GM12878 (cell line): ENCODE measurements around the gene TRIP4. TPM values are rescaled to one million over a fixed set of nuclear protein-coding genes. Genes with fewer than 3 reads are reported as not detected.

Experiments
- CHD2 ChIP-seq: IDR thresholded peaks from 2 replicates; pipeline ENCODE4 v1.6.1; 2011; ENCODE audit warnings: low read depth, low read length, improper control_type of control experiment, borderline replicate concordance
- CHD4 ChIP-seq: fragments of 200-600 bp; sonication (generic); IDR thresholded peaks from 2 replicates; pipeline ENCODE4 v1.6.1; 2016; ENCODE audit warnings: mild to moderate bottlenecking
- CTCF ChIP-seq, 3 experiments: IDR thresholded peaks in 2 of 3; conservative IDR thresholded peaks in 1 of 3; 2 replicates each; pipeline ENCODE4 v1.5.1; 2011; ENCODE audit warnings: low read depth in 3 of 3, low read length in 3 of 3, mild to moderate bottlenecking in 3 of 3, control low read depth in 2 of 3, moderate library complexity in 2 of 3, inconsistent platforms in 1 of 3, mixed read lengths in 1 of 3; ENCODE audit not compliant: control insufficient read depth in 2 of 3, insufficient read depth in 1 of 3; ENCODE audit errors: extremely low read depth in 1 of 3
- CUX1 ChIP-seq: IDR thresholded peaks from 2 replicates; pipeline ENCODE4 v1.6.1; 2012; ENCODE audit warnings: improper control_type of control experiment, low read depth, low read length; ENCODE audit not compliant: insufficient replicate concordance
- E2F8 ChIP-seq: fragments of 450-650 bp; IDR thresholded peaks from 2 replicates; pipeline ENCODE4 v1.6.1; 2018; ENCODE audit warnings: mild to moderate bottlenecking, low read depth, moderate library complexity; ENCODE audit not compliant: partially characterized antibody
- JUND ChIP-seq: IDR thresholded peaks from 2 replicates; pipeline ENCODE4 v1.6.1; 2012; ENCODE audit warnings: low read depth, mild to moderate bottlenecking, low read length, improper control_type of control experiment, moderate library complexity
- LARP7 ChIP-seq: fragments of 450-650 bp; IDR thresholded peaks from 2 replicates; pipeline ENCODE4 v1.6.1; 2017; ENCODE audit warnings: mild to moderate bottlenecking
- NR2C1 ChIP-seq: fragments of 450-650 bp; IDR thresholded peaks from 2 replicates; pipeline ENCODE4 v1.6.1; 2017; ENCODE audit warnings: antibody characterized with exemption, mild to moderate bottlenecking, moderate library complexity
- PML ChIP-seq: IDR thresholded peaks from 2 replicates; pipeline ENCODE4 v1.6.1; 2012; ENCODE audit warnings: low read length, inconsistent platforms
- RAD51 ChIP-seq: fragments of 450-650 bp; IDR thresholded peaks from 2 replicates; pipeline ENCODE4 v1.6.1; 2016; ENCODE audit warnings: moderate library complexity, mild to moderate bottlenecking, inconsistent platforms
- RBBP5 ChIP-seq: fragments of 200-600 bp; sonication (generic); conservative IDR thresholded peaks from 2 replicates; pipeline ENCODE4 v1.6.1; 2016
- SIN3A ChIP-seq: IDR thresholded peaks from 2 replicates; pipeline ENCODE4 v1.6.1; 2012; ENCODE audit warnings: low read depth, low read length, improper control_type of control experiment
- SMAD5 ChIP-seq: IDR thresholded peaks from 2 replicates; pipeline ENCODE4 v1.6.1; 2016; ENCODE audit warnings: antibody characterized with exemption, low read depth
- TAF1 ChIP-seq: IDR thresholded peaks from 2 replicates; pipeline ENCODE4 v1.6.1; 2011; ENCODE audit warnings: mild to moderate bottlenecking, low read depth, low read length, borderline replicate concordance
- ZBTB40 ChIP-seq: fragments of 450-650 bp; IDR thresholded peaks from 2 replicates; pipeline ENCODE4 v1.6.1; 2016; ENCODE audit warnings: mild to moderate bottlenecking, moderate library complexity, borderline replicate concordance
- ZSCAN29 ChIP-seq: fragments of 450-650 bp; IDR thresholded peaks from 2 replicates; pipeline ENCODE4 v1.6.1; 2017; ENCODE audit warnings: mild to moderate bottlenecking, moderate library complexity
- polyA plus RNA-seq, 11 experiments: library from polyadenylated mRNA; depleted of rRNA in 4 of 11; unstranded in 6 of 11; stranded (reverse) in 5 of 11; fragments of >200 nt; fragmentation: Nextera tagmentation in 4 of 11; fragmentation: Illumina TruSeq in 1 of 11; extraction: Ambion mirVana in 4 of 11; extraction: Trizol in 1 of 11; gene quantifications; 1 replicate in 1 of 11; 2 replicates in 10 of 11; pipeline versions ENCODE4 v1.2.1 to v1.2.3, GENCODE V29; 2011 to 2016; ENCODE audit warnings: inconsistent platforms in 2 of 11, missing spikeins in 2 of 11, low read depth in 1 of 11
- total RNA-seq, 4 experiments: library from RNA; depleted of rRNA in 3 of 4; stranded (reverse); fragments of >200 nt in 3 of 4; fragmentation: Illumina TruSeq in 1 of 4; extraction: Trizol in 1 of 4; gene quantifications; 2 replicates each; pipeline versions ENCODE4 v1.2.1 to v1.2.3, GENCODE V29; 2013 to 2021

Gene TRIP4
- total and polyA plus RNA-seq, 10 of the 15 experiments (the other 5 are each of a cell fraction or from before 2014, with no cell fraction given) = 6.4 to 24.5 (median 20.0) TPM

- peak; percentile 91 for TF ChIP-seq CUX1
- TF ChIP-seq PML = no peak
- TF ChIP-seq CHD4 = no peak
- TF ChIP-seq ZBTB40 = no peak
- no peak for TF ChIP-seq RBBP5
- TF ChIP-seq TAF1 = no peak
- no peak for TF ChIP-seq CHD2
- TF ChIP-seq RAD51 = no peak
- no peak for TF ChIP-seq ZSCAN29
- TF ChIP-seq JUND = no peak
- TF ChIP-seq SIN3A = no peak
- TF ChIP-seq SMAD5 = no peak
- no peak for TF ChIP-seq E2F8
- TF ChIP-seq NR2C1 = no peak
- TF ChIP-seq LARP7 = no peak
- no peak for TF ChIP-seq CTCF (IDR thresholded peaks at IDR 0.05 in 2 of 3, conservative IDR thresholded peaks at IDR 0.05 in 1 of 3; ENCODE audit: control insufficient read depth in 2 of 3, extremely low read depth in 1 of 3, insufficient read depth in 1 of 3, low read depth in 3 of 3, low read length in 3 of 3)
These were observed 42.5 kb downstream of the TRIP4 start (continued) for GRCh38 chr15:64430000-64430735.
